Osteoblast (primary cell): ENCODE data around the gene ADAMTSL2. TPM values are rescaled to one million over a fixed set of nuclear protein-coding genes. Genes with fewer than 3 reads are reported as not detected.

Experiments used
- DNase-seq: peaks from one replicate; pipeline ENCODE4 v3.0.0; 2011; ENCODE audit warnings: low spot score, mixed read lengths; ENCODE audit not compliant: insufficient read length; ENCODE audit errors: missing footprints
- H2AFZ ChIP-seq: 2 replicates; pipeline ENCODE4 v1.6.0; 2011; ENCODE audit warnings: mild to moderate bottlenecking, low read length
- H3K27ac ChIP-seq: 2 replicates; pipeline ENCODE4 v1.5.1; 2011; ENCODE audit warnings: mild to moderate bottlenecking, low read depth, low read length, moderate library complexity
- H3K27me3 ChIP-seq: 2 replicates; pipeline ENCODE4 v1.6.0; 2012; ENCODE audit warnings: mild to moderate bottlenecking, control low read depth, inconsistent platforms, low read length, moderate library complexity; ENCODE audit not compliant: insufficient read depth
- H3K36me3 ChIP-seq: 2 replicates; pipeline ENCODE4 v1.5.1; 2011; ENCODE audit warnings: mild to moderate bottlenecking, low read length, control low read depth, moderate library complexity; ENCODE audit not compliant: insufficient read depth
- H3K4me1 ChIP-seq: 2 replicates; pipeline ENCODE4 v1.5.1; 2011; ENCODE audit warnings: mild to moderate bottlenecking, low read length, control low read depth, moderate library complexity; ENCODE audit not compliant: insufficient read depth
- H3K4me2 ChIP-seq: 2 replicates; pipeline ENCODE4 v1.6.0; 2011; ENCODE audit warnings: mild to moderate bottlenecking, low read length; ENCODE audit not compliant: insufficient read depth
- H3K4me3 ChIP-seq: fragments of 200-600 bp; sonication (generic); 3 replicates; pipeline ENCODE4 v1.5.1; 2012; ENCODE audit warnings: mild to moderate bottlenecking, low read length, inconsistent platforms; ENCODE audit not compliant: insufficient read depth
- H3K79me2 ChIP-seq: 2 replicates; pipeline ENCODE4 v1.6.0; 2012; ENCODE audit warnings: mild to moderate bottlenecking, low read length, control low read depth, inconsistent platforms; ENCODE audit not compliant: insufficient read depth
- H3K9me3 ChIP-seq: 2 replicates; pipeline ENCODE4 v1.5.1; 2011; ENCODE audit warnings: low read depth, low read length, control low read depth
- H4K20me1 ChIP-seq: 2 replicates; pipeline ENCODE4 v1.6.0; 2012; ENCODE audit warnings: mild to moderate bottlenecking, low read length, control low read depth; ENCODE audit not compliant: insufficient read depth
- CTCF ChIP-seq: IDR thresholded peaks from 2 replicates; pipeline ENCODE4 v1.5.1; 2011; ENCODE audit warnings: mild to moderate bottlenecking, low read depth, low read length, moderate library complexity; ENCODE audit errors: extremely low read depth
- total RNA-seq: library from RNA; depleted of rRNA; stranded (reverse); fragments of >200 nt; gene quantifications from 2 replicates; pipeline ENCODE4 v1.2.3, GENCODE V29; 2012

The ADAMTSL2 gene
- total RNA-seq, 1 donor, result under 0.01 TPM

DNA sequence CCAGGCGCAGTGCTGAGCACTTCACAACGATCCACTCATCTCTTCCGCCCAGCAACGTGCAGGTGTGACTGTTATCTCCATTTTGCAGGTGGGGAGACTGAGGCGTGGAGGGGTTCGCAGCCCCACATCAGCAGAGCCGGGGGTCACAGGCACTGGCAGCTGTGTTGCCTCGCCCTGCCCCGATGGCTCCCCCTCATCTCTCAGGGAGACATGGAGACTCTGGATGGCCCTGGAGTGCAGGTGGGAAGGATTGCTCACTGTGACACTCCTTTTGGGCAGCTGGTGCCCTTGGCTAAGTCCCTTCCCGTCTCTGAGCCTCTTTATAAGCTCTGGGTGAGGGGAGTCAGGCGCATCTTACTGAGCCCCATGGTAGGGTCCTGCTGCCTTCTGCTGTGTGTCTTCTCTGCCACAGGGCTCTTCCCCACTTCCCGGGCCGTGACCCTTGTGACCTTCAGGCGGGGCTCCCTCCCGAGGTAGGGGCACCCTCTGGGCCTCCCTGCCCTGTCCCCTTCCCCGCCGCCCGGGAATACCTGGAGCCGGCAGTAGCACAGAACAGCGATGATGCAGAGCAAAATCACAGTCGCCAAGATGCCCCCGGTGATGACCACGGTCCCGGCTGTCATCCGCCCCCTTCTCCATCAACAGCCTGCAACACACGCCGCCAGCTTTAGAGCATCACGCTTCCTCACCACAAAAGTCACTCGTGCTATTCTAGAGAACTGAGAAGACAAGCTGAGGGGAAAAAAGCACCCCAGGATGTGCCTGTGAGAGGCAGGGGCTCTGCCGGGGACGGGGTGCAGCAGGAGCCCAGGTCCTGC is 45.3 kb downstream of the ADAMTSL2 start:
- H3K9me3 ChIP-seq, result no peaks in the 10 kb centered on the region
- H3K4me3 ChIP-seq, result no peak overlapping the region
- TF ChIP-seq CTCF, result no peak
- no peaks in the 10 kb centered on the region for H3K36me3 ChIP-seq
- no peaks in the 10 kb centered on the region for H4K20me1 ChIP-seq
- no peak overlapping the region for H2AFZ ChIP-seq
- H3K27me3 ChIP-seq, result peaks cover 17% of the 10 kb centered on the region
- H3K4me2 ChIP-seq, result no peak overlapping the region
- no peaks in the 10 kb centered on the region for H3K4me1 ChIP-seq
- H3K27ac ChIP-seq, result no peak overlapping the region
- no peak for DNase-seq
- no peaks in the 10 kb centered on the region for H3K79me2 ChIP-seq

DNA sequence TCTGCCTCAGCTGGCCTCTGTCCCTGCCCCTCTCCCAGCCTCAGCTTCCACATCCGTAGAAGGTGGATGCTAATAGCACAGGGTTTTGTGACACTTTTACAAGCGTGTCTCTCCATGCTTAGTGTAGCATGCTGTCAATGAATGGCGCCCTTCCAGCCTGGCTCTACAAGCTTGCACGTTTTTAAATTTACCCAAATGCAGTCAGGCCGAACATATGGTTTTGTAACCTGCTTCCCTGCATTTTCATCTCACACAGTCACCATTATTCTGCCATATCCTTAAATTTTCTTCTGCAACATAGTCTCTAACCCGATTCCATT is 45.9 kb downstream of the ADAMTSL2 start:
- no peaks in the 10 kb centered on the region for H3K4me1 ChIP-seq
- H3K4me3 ChIP-seq, result no peak overlapping the region
- no peaks in the 10 kb centered on the region for H3K36me3 ChIP-seq
- no peaks in the 10 kb centered on the region for H3K79me2 ChIP-seq
- no peak overlapping the region for H3K27ac ChIP-seq
- H4K20me1 ChIP-seq, result no peaks in the 10 kb centered on the region
- TF ChIP-seq CTCF, result no peak
- no peak for DNase-seq
- no peak overlapping the region for H3K4me2 ChIP-seq
- H3K9me3 ChIP-seq, result no peaks in the 10 kb centered on the region
- no peak overlapping the region for H2AFZ ChIP-seq
- H3K27me3 ChIP-seq, result peaks cover 23% of the 10 kb centered on the region

GRCh38 chr9:133581011-133581410 is 46.5 kb downstream of the ADAMTSL2 start:
- H3K27me3 ChIP-seq, result peaks cover 29% of the 10 kb centered on the region
- H3K27ac ChIP-seq, result no peak overlapping the region
- no peaks in the 10 kb centered on the region for H3K79me2 ChIP-seq
- no peaks in the 10 kb centered on the region for H3K9me3 ChIP-seq
- no peak overlapping the region for H2AFZ ChIP-seq
- no peak for DNase-seq
- H3K4me2 ChIP-seq, result no peak overlapping the region
- no peak for TF ChIP-seq CTCF
- H3K4me1 ChIP-seq, result no peaks in the 10 kb centered on the region
- no peaks in the 10 kb centered on the region for H4K20me1 ChIP-seq
- no peak overlapping the region for H3K4me3 ChIP-seq
- H3K36me3 ChIP-seq, result no peaks in the 10 kb centered on the region

GRCh38 chr9:133581513-133582343 is 47.2 kb downstream of the ADAMTSL2 start:
- Histone ChIP-seq H3K4me3 (no peak overlapping the region), H3K4me1 (no peaks in the 10 kb centered on the region), H3K4me2 (no peak overlapping the region), H3K9me3 (no peaks in the 10 kb centered on the region), H3K79me2 (no peaks in the 10 kb centered on the region), H4K20me1 (no peaks in the 10 kb centered on the region), H3K27me3 (peaks cover 36% of the 10 kb centered on the region), H3K36me3 (no peaks in the 10 kb centered on the region), H2AFZ (no peak overlapping the region), H3K27ac (no peak overlapping the region)
- TF ChIP-seq CTCF, result no peak
- DNase-seq, result no peak
